Neuron (in vitro differentiated cells): ENCODE data around the gene SKA1.

Experiments used
- H2AFZ ChIP-seq: one replicate; pipeline ENCODE4 v1.6.1; 2013; ENCODE audit warnings: low read depth, mild to moderate bottlenecking, inconsistent platforms, low read length, moderate library complexity
- H3K27me3 ChIP-seq: one replicate; pipeline ENCODE4 v1.6.1; 2013; ENCODE audit warnings: low read length; ENCODE audit not compliant: insufficient read depth
- H3K36me3 ChIP-seq: one replicate; pipeline ENCODE4 v1.6.1; 2013; ENCODE audit warnings: low read length; ENCODE audit not compliant: insufficient read depth
- H3K4me1 ChIP-seq: one replicate; pipeline ENCODE4 v1.6.1; 2013; ENCODE audit warnings: low read length; ENCODE audit not compliant: insufficient read depth
- H3K4me3 ChIP-seq: 2 replicates; pipeline ENCODE4 v1.5.1; 2013; ENCODE audit warnings: mild to moderate bottlenecking, low read length, moderate library complexity
- H3K9me3 ChIP-seq: one replicate; pipeline ENCODE4 v1.6.1; 2013; ENCODE audit warnings: low read length

The SKA1 gene

DNA sequence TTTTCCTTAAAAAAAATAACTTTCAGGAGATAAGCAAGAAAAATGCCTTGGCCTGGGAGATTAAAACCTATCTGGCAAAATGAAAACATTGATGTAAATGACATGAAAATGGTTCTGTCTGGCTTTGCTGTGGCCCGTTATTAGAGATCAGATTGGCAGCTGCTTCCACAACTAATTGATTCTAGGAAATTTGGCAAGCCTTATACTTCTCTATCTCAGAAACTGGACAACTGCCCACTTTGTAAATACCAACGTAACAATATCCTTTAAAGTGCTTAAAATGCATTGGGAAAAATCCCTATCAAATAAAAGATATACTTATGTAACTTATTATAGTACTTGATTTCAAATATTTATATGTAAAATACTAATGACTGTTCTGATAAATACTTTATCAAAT is 14.2 kb upstream of the SKA1 start:
- H3K4me1 ChIP-seq, result peaks cover 5% of the 10 kb centered on the region
- H3K9me3 ChIP-seq, result no peaks in the 10 kb centered on the region
- H3K4me3 ChIP-seq, result no peak overlapping the region
- peaks cover 5% of the 10 kb centered on the region for H3K27me3 ChIP-seq
- no peaks in the 10 kb centered on the region for H3K36me3 ChIP-seq
- no peak overlapping the region for H2AFZ ChIP-seq

DNA sequence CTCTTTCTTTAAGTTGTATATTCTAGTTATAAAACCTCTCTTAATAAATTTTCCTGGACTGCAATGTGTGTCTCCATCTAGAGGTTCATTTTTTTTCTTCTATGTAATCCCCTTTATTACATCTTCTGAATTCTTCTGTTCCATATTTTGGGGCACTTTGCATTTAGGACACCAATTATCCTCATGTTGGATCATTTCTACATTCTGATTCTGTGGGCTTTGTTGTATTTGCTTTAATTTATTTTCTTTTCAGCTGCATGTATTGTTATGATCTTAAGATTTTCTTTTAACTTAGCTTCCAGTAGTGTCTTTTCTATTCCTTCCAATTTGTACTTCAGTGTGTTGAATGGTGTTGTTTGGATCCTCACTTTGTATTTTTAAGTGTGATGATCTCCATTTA is 5.2 kb upstream of the SKA1 start:
- H3K4me3 ChIP-seq, result no peak overlapping the region

GRCh38 chr18:50372743-50373142 is 2.1 kb upstream of the SKA1 start:
- no peaks in the 10 kb centered on the region for H3K36me3 ChIP-seq
- peaks cover 4% of the 10 kb centered on the region for H3K9me3 ChIP-seq
- H3K4me1 ChIP-seq, result peaks cover 15% of the 10 kb centered on the region
- no peak overlapping the region for H2AFZ ChIP-seq
- no peak overlapping the region for H3K4me3 ChIP-seq
- peaks cover 2% of the 10 kb centered on the region for H3K27me3 ChIP-seq

More for the DNA sequence above, 5.2 kb upstream of the SKA1 start:
- peaks cover 4% of the 10 kb centered on the region for H3K9me3 ChIP-seq
- no peaks in the 10 kb centered on the region for H3K36me3 ChIP-seq
- H3K4me1 ChIP-seq, result peaks cover 4% of the 10 kb centered on the region
- H3K27me3 ChIP-seq, result peaks cover 2% of the 10 kb centered on the region
- H2AFZ ChIP-seq, result no peak overlapping the region

DNA sequence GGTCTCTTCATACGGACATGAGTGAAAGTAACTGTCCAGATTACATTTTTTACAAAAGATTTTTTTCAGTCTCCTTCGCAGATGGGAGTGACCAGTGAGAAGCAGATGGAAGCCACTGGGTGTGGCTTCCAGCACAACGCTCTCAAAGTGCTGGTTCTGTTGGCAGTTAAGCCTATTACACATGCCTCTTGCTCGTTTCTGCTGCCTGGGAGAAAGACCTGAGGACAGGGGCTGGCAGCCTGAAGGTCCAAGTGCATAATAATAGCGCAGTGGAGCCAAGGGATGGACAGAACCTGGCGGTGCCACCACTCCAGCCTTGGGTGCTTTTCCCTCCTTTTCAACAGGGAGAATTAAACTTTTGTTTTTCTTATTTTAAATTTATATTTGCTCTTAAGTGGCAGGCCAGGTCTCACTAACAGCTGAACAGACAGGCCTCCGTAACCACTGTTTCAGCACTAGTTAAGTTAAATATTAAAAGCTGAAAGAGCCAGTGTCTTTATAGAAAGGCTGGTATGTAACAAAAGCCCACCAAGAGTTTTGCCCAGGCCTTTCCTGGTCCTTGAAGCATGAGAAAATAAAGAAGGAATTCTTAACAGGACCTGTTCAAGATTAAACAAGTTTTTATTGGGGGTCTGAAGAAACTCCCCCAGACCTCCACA is 1.2 kb upstream of the SKA1 start:
- H3K9me3 ChIP-seq, result peaks cover 4% of the 10 kb centered on the region
- H2AFZ ChIP-seq, result peak overlapping the region; percentile 84
- H3K36me3 ChIP-seq, result no peaks in the 10 kb centered on the region
- H3K4me1 ChIP-seq, result peaks cover 15% of the 10 kb centered on the region
- H3K4me3 ChIP-seq, result no peak overlapping the region
- peaks cover 2% of the 10 kb centered on the region for H3K27me3 ChIP-seq

DNA sequence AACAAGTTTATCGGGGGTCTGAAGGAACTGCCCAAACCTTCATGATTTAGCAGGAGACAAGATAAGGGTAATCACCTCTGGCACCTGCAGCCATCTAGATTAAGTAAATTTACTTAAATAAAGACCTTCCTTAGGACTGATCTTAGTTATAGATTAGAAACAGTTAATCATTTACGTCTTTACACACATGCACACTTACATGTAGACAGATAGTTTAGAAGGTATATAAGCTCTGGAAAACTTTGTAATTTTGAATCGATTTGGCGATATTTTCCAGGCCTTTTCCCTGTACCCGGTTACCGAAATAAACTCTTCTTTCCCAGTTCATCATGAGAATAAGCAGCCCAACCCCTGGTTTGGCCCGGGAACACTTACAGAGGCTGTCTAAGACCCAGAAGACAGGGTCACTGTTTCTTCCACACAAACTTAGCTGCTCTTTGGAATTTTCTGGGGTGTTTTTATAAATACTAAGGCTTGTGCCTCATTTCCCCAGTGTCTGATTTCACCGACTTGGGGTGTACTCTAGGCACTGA is 560 bp upstream of the SKA1 start:
- Histone ChIP-seq H3K27me3 (peaks cover 2% of the 10 kb centered on the region), H2AFZ (peak overlapping the region; percentile 84), H3K36me3 (no peaks in the 10 kb centered on the region), H3K9me3 (peaks cover 4% of the 10 kb centered on the region), H3K4me1 (peaks cover 15% of the 10 kb centered on the region), H3K4me3 (peak overlapping the region; percentile 81)

GRCh38 chr18:50377061-50377798 is 2.4 kb downstream of the SKA1 start:
- Histone ChIP-seq H3K4me1 (peaks cover 15% of the 10 kb centered on the region), H3K27me3 (no peaks in the 10 kb centered on the region), H3K4me3 (no peak overlapping the region), H3K36me3 (peaks cover 3% of the 10 kb centered on the region), H2AFZ (no peak overlapping the region), H3K9me3 (peaks cover 4% of the 10 kb centered on the region)

DNA sequence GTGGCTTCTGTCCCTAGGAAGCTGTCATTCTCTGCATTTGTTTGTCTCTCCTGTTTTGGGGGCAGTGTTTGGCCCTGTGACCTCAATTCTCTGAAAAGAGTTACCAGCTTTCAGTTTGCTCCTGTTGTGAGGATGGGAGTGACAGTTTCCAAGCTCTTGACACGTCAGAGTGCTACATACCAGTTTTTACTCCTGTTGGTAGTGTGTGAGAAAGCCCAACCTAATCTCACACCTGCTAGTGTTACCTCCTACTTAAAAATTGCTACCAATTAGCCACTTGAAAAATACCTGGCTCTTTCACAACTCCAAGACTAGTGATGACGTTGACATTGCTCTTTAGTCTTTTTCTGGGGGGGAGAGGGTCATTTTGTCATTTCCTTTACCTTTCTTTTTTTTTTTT is 14.1 kb downstream of the SKA1 start:
- H3K36me3 ChIP-seq, result peaks cover 30% of the 10 kb centered on the region

DNA sequence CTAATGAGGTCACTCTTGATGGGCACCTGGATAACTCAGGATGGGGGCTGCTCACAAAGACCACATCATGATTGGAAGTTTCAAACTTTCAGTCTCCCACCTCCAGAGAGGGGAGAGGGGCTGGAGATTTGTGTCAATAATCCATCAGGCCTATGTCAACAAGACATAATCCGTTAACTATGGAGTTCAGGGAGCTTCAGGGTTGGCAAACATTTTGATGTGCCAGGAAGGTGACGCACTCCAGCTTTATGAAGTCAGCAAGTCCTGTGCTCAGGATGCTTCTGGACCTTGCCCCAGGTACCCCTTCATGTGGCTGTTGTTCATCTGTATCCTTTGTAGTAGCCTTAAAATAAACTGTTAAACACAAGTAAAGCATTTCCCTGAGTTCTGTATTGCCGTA is 19.0 kb downstream of the SKA1 start:
- Histone ChIP-seq H3K4me1 (peaks cover 2% of the 10 kb centered on the region), H3K9me3 (peaks cover 2% of the 10 kb centered on the region), H3K36me3 (peaks cover 21% of the 10 kb centered on the region), H2AFZ (no peak overlapping the region), H3K27me3 (no peaks in the 10 kb centered on the region), H3K4me3 (no peak overlapping the region)

More for the DNA sequence above, 14.1 kb downstream of the SKA1 start:
- Histone ChIP-seq H3K4me1 (peaks cover 3% of the 10 kb centered on the region), H3K9me3 (no peaks in the 10 kb centered on the region), H3K4me3 (no peak overlapping the region), H3K27me3 (no peaks in the 10 kb centered on the region), H2AFZ (no peak overlapping the region)

GRCh38 chr18:50395093-50395492 is 20.2 kb downstream of the SKA1 start:
- Histone ChIP-seq H3K9me3 (peaks cover 2% of the 10 kb centered on the region), H3K36me3 (peaks cover 21% of the 10 kb centered on the region), H3K4me3 (no peak overlapping the region), H3K27me3 (no peaks in the 10 kb centered on the region), H3K4me1 (no peaks in the 10 kb centered on the region), H2AFZ (no peak overlapping the region)

GRCh38 chr18:50396005-50396660 is 21.3 kb downstream of the SKA1 start:
- no peaks in the 10 kb centered on the region for H3K27me3 ChIP-seq
- peaks cover 2% of the 10 kb centered on the region for H3K9me3 ChIP-seq
- H2AFZ ChIP-seq, result no peak overlapping the region
- no peak overlapping the region for H3K4me3 ChIP-seq
- no peaks in the 10 kb centered on the region for H3K4me1 ChIP-seq
- H3K36me3 ChIP-seq, result peaks cover 19% of the 10 kb centered on the region

DNA sequence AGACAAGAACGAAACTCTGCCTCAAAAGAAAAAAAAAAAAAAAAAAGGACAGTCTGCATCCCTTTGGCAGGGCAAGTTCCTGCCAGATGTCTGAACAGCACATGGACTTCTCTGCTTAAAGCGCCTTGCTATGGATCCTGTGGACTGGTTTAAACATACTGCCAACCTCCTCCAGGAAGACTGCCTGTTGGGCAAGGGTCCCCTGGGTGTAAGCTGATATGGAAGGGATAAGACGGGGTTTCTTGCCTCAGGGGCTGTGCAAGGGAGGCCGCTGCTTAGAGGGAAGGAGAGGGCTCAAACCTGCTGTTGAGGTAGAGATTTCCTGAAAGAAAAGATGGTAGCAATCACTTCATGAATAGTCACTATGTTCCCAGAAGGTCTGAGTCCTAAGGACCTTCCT is 22.2 kb downstream of the SKA1 start:
- no peaks in the 10 kb centered on the region for H3K27me3 ChIP-seq
- no peaks in the 10 kb centered on the region for H3K4me1 ChIP-seq
- H3K9me3 ChIP-seq, result peaks cover 2% of the 10 kb centered on the region
- H3K4me3 ChIP-seq, result no peak overlapping the region
- no peak overlapping the region for H2AFZ ChIP-seq
- H3K36me3 ChIP-seq, result peaks cover 12% of the 10 kb centered on the region

GRCh38 chr18:50398099-50398498 is 23.3 kb downstream of the SKA1 start:
- Histone ChIP-seq H3K4me3 (no peak overlapping the region), H2AFZ (no peak overlapping the region), H3K9me3 (peaks cover 2% of the 10 kb centered on the region), H3K4me1 (no peaks in the 10 kb centered on the region), H3K27me3 (no peaks in the 10 kb centered on the region), H3K36me3 (peaks cover 10% of the 10 kb centered on the region)

GRCh38 chr18:50398947-50399346 is 24.1 kb downstream of the SKA1 start:
- Histone ChIP-seq H2AFZ (no peak overlapping the region), H3K4me3 (no peak overlapping the region), H3K9me3 (peaks cover 2% of the 10 kb centered on the region), H3K27me3 (no peaks in the 10 kb centered on the region), H3K4me1 (no peaks in the 10 kb centered on the region), H3K36me3 (peaks cover 3% of the 10 kb centered on the region)
